Activated CD8-positive, alpha-beta memory T cell treated with anti-CD3 and anti-CD28 coated beads for 1 hour (primary cell): Measurements from ENCODE around the gene RPL37A.
"Not testable (repeated sequence)": the region's sequence is repeated elsewhere in the genome, so short reads cannot be mapped to it uniquely, and the experiment has no call there.

Source experiments
- DNase-seq, 2 donors: peaks; one replicate each; pipeline ENCODE4 v3.0.0-alpha.2; 2020; ENCODE audit warnings: low read depth in 1 of 2; ENCODE audit errors: extremely low read depth in 1 of 2

The RPL37A gene

GRCh38 chr2:216516730-216517350 lies 18.2 kb downstream of the RPL37A start:
- no peak for DNase-seq

DNA sequence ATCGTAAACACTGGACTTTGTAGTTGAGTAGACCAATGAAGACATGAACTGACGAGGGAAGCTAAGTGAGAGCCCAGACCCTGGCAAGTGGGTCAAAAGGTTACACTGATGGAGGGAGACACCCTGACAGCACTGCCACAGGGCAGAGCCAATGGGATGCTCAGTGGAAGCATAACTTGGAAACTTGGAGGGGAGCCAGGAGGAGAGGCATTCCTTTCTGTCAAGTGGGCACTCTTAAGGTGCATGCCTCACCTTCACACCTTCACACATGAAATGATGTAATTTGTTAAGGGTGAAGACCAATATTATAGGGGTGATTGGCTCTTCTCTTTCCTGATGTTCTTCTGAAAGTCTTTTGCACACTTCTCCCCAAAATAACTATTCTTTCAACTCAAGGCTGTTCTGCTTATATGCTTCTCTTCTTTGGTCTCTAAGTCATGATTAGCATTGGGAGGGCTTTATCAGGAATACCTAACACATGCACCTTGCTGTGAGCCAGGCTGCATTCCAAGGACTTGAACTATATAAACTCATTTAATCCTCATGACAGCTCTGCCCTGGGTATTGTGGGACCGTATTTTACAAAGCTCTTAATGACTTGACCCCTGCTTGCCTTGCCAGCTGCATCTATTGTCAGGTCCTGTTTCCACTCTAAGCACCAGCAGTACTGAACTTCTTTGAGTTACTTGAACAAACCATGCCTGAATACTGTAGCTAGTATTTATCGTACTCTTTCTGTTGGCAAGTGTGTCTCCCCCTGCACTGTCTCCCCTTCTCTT lies 19.0 kb downstream of the RPL37A start:
- DNase-seq, result no peak

DNA sequence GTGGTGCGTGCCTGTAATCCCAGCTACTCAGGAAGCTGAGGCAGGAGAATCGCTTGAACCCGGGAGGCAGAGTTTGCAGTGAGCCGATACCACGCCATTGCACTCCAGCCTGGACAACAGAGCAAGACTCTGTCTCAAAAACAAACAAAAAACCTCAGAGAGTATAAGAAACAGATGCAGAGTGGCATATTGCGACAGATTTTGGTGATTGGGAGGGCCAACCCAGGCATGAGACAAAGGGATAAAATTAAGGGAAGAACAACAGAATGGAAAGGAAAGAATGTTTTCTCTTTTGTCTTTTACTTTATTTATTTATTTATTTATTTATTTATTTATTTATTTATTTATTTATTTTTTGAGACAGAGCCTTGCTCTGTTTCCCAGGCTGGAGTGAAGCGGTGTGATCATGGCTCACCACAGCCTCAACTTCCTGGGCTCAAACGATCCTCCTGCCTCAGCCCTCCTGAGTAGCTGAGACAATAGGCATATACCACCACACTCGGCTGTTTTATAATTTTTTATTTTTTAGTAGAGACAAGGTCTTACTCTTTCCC lies 20.0 kb downstream of the RPL37A start:
- DNase-seq, result not testable (repeated sequence)

DNA sequence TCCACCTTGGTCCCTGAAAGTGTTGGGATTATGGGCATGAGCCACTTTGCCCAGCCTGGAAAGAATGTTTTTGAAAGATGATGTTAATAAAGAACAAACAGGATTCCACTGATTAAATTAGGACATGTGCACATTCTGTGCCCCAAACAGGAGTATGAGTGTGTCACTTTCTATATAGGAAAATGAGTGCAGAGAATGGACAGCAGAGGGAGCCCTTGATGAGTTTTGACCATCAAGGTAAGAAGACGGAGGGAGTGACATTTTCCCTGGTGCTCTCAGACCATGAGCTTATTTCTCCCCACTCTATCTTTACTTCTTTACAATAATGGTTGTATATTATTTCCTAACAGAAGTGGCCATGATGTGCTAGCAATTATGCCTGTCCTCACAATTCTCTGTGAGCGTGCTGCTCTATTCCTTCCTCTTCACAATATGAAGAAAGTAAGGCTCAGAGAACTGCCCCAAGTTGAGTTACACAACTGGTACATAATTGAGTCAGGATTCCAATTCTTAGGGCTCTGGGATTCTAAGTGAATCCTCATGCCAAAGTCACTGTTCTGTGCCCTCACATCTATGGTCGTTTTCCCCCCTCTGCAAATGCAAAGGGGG lies 20.6 kb downstream of the RPL37A start:
- no peak for DNase-seq

- DNase-seq, result no peak
These were observed 21.5 kb downstream of the RPL37A start for GRCh38 chr2:216520112-216520511.

DNA sequence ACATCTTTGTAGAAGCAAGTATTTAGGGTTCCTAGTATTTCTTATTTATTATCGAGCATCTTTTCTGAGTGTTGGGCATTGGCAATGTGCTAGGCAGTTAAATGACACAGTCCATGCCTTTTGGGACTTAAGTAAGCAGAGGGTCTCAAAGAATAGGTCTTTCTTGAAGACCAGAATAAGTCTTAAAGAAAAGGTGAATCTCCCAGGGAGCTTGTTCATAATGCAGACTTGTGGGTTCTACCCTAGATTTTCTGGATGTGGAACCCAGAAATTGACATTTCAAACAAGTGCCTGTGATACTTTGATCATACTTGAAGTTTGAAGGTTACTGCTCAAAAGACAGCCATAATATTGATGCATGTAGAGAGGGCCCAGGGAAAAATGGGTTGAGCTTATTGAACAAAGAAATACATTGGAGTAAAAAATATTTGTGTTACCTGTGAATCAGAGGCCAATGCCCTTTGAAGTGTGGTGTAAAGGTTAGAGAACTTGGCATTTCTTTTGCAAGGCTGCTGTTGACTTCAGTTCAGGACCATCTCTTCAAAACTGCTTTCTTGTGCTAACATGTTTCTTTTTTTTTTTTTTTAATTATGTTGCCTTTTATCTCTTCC lies 24.4 kb downstream of the RPL37A start:
- DNase-seq, result no peak

- DNase-seq, result no peak
These were observed 27.3 kb downstream of the RPL37A start for GRCh38 chr2:216525972-216526371.

- no peak for DNase-seq
These were observed 28.3 kb downstream of the RPL37A start for GRCh38 chr2:216526939-216527338.

DNA sequence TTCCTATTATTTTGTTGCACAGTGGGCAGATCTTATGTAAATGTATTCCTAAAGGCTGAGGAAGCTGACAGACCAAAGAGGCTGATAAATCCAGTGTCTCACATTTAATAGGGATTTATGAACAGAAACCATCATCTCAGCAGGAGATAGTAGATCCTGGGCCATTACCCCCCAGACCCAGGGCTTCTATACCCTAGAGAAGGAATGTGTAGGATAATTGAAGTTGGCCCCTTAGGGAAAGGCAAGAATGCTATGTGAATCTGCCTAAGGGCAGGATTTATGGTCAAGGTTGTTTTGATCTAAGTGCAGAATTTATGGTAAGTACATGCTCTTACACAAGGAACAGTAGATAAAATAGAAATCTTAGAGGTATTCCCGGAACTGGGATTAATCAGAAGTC lies 29.0 kb downstream of the RPL37A start:
- no peak for DNase-seq

DNA sequence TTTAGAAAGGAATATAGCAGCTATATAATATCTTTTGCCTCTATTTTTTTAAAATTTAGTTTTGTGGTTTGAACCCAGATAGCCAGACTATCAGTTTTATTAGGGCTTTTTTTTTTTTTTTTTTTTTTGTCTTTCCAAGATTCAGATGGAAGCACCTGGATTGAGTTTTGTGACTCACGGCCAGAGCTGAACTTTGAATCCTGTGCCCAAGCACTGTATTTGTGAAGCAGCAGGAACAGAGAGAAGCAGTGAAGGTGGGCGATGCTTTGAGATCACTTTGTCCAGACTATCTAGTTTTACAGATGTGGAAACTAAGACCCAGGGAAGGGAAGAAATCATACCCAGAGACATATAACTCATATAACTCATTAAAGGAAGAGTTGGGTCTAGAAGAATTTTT lies 33.9 kb downstream of the RPL37A start:
- no peak for DNase-seq

DNA sequence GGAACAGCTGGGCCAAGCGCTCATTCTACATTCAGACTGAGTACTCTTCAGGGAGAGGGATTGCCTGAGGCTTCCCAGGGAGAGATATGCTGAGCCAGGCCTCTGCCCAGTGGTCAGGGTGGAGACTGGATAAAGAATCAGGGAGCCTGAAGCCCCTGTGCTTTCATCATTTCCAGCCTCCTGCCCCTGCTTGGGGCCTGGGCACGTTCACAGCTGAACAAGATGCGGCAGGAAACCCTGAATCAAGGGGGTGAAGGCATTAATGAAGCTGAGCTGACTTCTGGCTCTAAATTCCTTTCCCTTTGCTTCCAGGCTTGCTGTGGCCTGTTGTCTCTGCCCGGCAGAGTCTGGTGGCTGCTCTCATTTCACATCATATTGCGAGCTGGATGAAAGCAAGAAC lies 35.0 kb downstream of the RPL37A start:
- no peak for DNase-seq

- no peak for DNase-seq
These were observed 36.2 kb downstream of the RPL37A start for GRCh38 chr2:216534809-216535208.

- DNase-seq, result no peak
These were observed 36.9 kb downstream of the RPL37A start for GRCh38 chr2:216535454-216535995.

DNA sequence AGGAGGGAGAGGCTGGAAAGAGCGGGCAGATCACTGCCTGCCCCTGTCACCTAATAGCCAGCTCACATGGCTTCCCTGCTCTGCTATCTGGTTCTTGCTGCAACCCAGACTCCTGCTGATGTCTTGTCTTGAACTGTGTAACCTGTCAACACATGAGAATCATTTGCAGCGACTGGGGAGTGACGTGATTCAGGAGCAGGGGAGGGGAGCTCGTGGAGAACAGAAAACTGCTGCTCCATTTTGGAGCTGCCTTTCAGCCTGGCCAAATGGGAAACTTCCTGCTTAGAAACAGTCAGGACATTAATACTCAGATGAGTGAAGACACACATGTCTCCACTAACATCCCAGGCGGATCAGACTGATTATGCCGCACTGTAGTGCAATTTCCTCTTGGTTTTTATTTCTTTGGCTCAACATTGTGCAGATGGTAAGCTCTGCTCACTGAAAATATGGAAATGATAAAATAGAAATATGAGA lies 38.1 kb downstream of the RPL37A start:
- no peak for DNase-seq

- no peak for DNase-seq
These were observed 38.7 kb downstream of the RPL37A start for GRCh38 chr2:216537366-216537765.

- no peak for DNase-seq
These were observed 39.9 kb downstream of the RPL37A start for GRCh38 chr2:216538538-216538937.

DNA sequence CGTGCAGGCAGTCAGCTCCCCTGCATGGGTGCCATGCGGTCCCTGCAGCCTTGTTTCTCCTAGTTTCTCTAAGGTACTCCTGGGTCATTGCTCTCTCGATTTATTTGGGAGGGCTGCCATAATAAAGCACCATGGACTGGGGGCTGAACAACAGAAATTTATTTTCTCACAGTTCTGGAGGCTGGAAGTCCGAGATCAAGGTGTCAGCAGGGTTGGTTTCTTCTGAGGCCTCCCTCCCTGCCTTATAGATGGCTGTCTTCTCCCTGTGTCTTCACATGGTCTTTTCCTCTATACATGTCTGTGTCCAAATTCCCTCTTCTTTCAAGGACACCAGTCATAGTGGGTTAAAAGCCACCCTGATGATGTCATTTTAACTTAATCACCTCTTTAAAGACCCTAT lies 40.5 kb downstream of the RPL37A start:
- DNase-seq, result no peak

DNA sequence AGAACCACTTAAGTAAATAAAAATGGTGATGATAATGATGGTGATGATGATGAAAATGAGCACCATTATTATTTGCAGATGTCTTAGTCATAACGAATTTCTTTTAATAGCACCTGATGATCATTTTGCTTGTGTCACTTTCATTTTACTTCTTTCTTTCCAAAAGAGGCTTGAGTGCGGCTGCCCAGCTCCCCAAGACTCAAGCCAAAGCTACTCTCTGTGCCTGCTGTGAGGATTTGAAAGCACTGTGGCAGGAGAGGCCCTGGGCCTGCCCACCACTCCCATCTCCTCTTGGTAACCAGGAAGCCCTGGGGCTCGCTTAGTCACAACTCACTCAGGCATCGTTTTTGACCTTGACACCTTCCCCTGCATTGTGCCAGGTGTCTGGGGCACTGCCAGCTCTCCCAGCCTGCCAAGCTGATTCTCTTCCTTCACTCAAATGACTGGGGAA lies 41.2 kb downstream of the RPL37A start:
- DNase-seq, result no peak

DNA sequence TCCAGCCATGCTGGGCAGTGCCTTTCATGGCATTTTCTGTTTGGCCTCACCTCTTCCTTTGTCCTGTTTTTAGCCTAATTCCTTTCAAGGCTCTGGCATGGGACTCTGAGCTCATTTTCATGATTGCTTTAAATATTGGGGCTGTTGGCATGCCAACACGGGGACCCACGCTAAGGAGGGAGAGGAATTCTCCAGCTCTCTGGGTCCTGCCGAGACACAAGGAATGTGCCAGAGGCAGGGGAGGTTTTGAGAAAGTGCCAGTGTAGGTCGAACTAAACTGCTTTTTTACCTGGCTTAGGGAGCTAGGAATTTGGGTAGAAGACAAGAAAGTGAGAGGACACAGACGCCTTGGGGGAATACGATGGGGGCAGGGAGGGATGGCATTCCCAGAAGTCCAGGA lies 42.3 kb downstream of the RPL37A start:
- DNase-seq, result no peak

- no peak for DNase-seq
These were observed 42.9 kb downstream of the RPL37A start for GRCh38 chr2:216541505-216541904.

GRCh38 chr2:216545359-216545758 lies 46.7 kb downstream of the RPL37A start:
- no peak for DNase-seq
